ENCODE measurements around the gene IL3.

IL3 gene

GRCh38 chr5:132060501-132061161, at the start of gene IL3:
Gene IL3, plus strand, starts transcription at chr5:132060655. Its CDS starts 52 bp downstream, at chr5:132060707.
- DNase-seq: no peak

GRCh38 chr5:132010989-132011621, 49.4 kb upstream of the IL3 start:
- DNase-seq: no peak

- DNase-seq: peak; percentile 18
Measured at GRCh38 chr5:132011622-132012343, 48.7 kb upstream of the IL3 start, which contains the start of gene ACSL6. Gene ACSL6, minus strand, starts transcription at chr5:132011658. Its CDS starts 105 bp downstream, at chr5:132011553.

- DNase-seq: no peak
Measured at GRCh38 chr5:132012371-132013005, 48.0 kb upstream of the IL3 start.

- DNase-seq: no peak
Measured at GRCh38 chr5:132013006-132013689, 47.3 kb upstream of the IL3 start.

- no peak for DNase-seq
Measured at GRCh38 chr5:132013711-132014110, 46.7 kb upstream of the IL3 start.

- DNase-seq: no peak
Measured at GRCh38 chr5:132016721-132017250, 43.7 kb upstream of the IL3 start.

- DNase-seq: no peak
Measured at GRCh38 chr5:132017316-132017715, 43.1 kb upstream of the IL3 start.

GRCh38 chr5:132017738-132018625, 42.5 kb upstream of the IL3 start:
- no peak for DNase-seq

- no peak for DNase-seq
Measured at GRCh38 chr5:132019337-132019736, 41.1 kb upstream of the IL3 start.

GRCh38 chr5:132019857-132020555, 40.4 kb upstream of the IL3 start:
- DNase-seq: no peak

GRCh38 chr5:132020568-132021339, 39.7 kb upstream of the IL3 start:
- no peak for DNase-seq

GRCh38 chr5:132021654-132022053, 38.8 kb upstream of the IL3 start:
- DNase-seq: no peak

- DNase-seq: no peak
Measured at GRCh38 chr5:132022737-132023136, 37.7 kb upstream of the IL3 start.

GRCh38 chr5:132023258-132024116, 37.0 kb upstream of the IL3 start:
- no peak for DNase-seq

GRCh38 chr5:132024117-132024435, 36.4 kb upstream of the IL3 start:
- DNase-seq: no peak

- no peak for DNase-seq
Measured at GRCh38 chr5:132024789-132025402, 35.6 kb upstream of the IL3 start.

GRCh38 chr5:132025403-132025971, 35.0 kb upstream of the IL3 start:
- no peak for DNase-seq

Data from NCI-H146 (cell line).